ENCODE measurements around the gene DOCK2. TPM values are rescaled to one million over a fixed set of nuclear protein-coding genes. Genes with fewer than 3 reads are reported as not detected.
A peak's percentile ranks its signal among the peaks of the same experiment; 100 is the strongest.
"Not testable (repeated sequence)": the region's sequence is repeated elsewhere in the genome, so short reads cannot be mapped to it uniquely, and the experiment has no call there.

DOCK2 gene
- total RNA-seq, 1 donor from 2014 or later, result 6.3 TPM

GRCh38 chr5:169798906-169799660 lies 162.0 kb downstream of the DOCK2 start:
- DNase-seq (no peak), ATAC-seq (ENCODE audit: poor library complexity) (no peak)
- intact Hi-C loops (cut with DNase I), result no loop called here

GRCh38 chr5:169801324-169801777 lies 164.3 kb downstream of the DOCK2 start:
- ATAC-seq (ENCODE audit: poor library complexity) (no peak), DNase-seq (no peak)
- intact Hi-C loops (cut with DNase I), result no loop called here

GRCh38 chr5:169801781-169802180 lies 164.7 kb downstream of the DOCK2 start:
- ATAC-seq (ENCODE audit: poor library complexity), result no peak
- DNase-seq, result no peak
- intact Hi-C loops (cut with DNase I), result no loop called here

GRCh38 chr5:169803077-169803981 lies 166.3 kb downstream of the DOCK2 start:
- peak; percentile 59 for DNase-seq
- peak; percentile 89 for ATAC-seq (ENCODE audit: poor library complexity)
- intact Hi-C loops (cut with DNase I), result no loop called here

GRCh38 chr5:169804861-169805260 lies 167.8 kb downstream of the DOCK2 start:
- ATAC-seq (ENCODE audit: poor library complexity) (no peak), DNase-seq (no peak)
- intact Hi-C loops (cut with DNase I), result no loop called here

GRCh38 chr5:169805527-169805934 lies 168.5 kb downstream of the DOCK2 start:
- intact Hi-C loops (cut with DNase I), result no loop called here
- ATAC-seq (ENCODE audit: poor library complexity), result no peak
- no peak for DNase-seq

- intact Hi-C loops (cut with DNase I), result no loop called here
- no peak for ATAC-seq (ENCODE audit: poor library complexity)
Observed at GRCh38 chr5:169805937-169806700, 169.0 kb downstream of the DOCK2 start.

GRCh38 chr5:169808118-169808581 lies 171.1 kb downstream of the DOCK2 start:
- DNase-seq (no peak), ATAC-seq (ENCODE audit: poor library complexity) (no peak)
- intact Hi-C loops (cut with DNase I), result no loop called here

More at GRCh38 chr5:169805937-169806700, 169.0 kb downstream of the DOCK2 start:
- DNase-seq, result no peak

GRCh38 chr5:169808880-169809279 lies 171.8 kb downstream of the DOCK2 start:
- ATAC-seq (ENCODE audit: poor library complexity); DNase-seq; intact Hi-C loops (cut with DNase I): not testable (repeated sequence)

GRCh38 chr5:169809281-169809680 lies 172.2 kb downstream of the DOCK2 start:
- intact Hi-C loops (cut with DNase I), result no loop called here
- no peak for DNase-seq
- ATAC-seq (ENCODE audit: poor library complexity), result no peak

GRCh38 chr5:169810524-169810923 lies 173.4 kb downstream of the DOCK2 start:
- DNase-seq, result no peak
- intact Hi-C loops (cut with DNase I), result no loop called here
- ATAC-seq (ENCODE audit: poor library complexity), result no peak

- intact Hi-C loops (cut with DNase I), result no loop called here
- DNase-seq, result no peak
- ATAC-seq (ENCODE audit: poor library complexity), result no peak
Observed at GRCh38 chr5:169811023-169811422, 173.9 kb downstream of the DOCK2 start.

GRCh38 chr5:169811680-169812079 lies 174.6 kb downstream of the DOCK2 start:
- ATAC-seq (ENCODE audit: poor library complexity) (no peak), DNase-seq (no peak)
- intact Hi-C loops (cut with DNase I), result no loop called here

GRCh38 chr5:169812786-169813185 lies 175.7 kb downstream of the DOCK2 start:
- ATAC-seq (ENCODE audit: poor library complexity), result no peak

GRCh38 chr5:169814045-169814444 lies 177.0 kb downstream of the DOCK2 start:
- intact Hi-C loops (cut with DNase I), result no loop called here

More at GRCh38 chr5:169812786-169813185, 175.7 kb downstream of the DOCK2 start:
- intact Hi-C loops (cut with DNase I), result no loop called here
- DNase-seq, result no peak

GRCh38 chr5:169814522-169814921 lies 177.4 kb downstream of the DOCK2 start:
- ATAC-seq (ENCODE audit: poor library complexity) (no peak), DNase-seq (no peak)
- intact Hi-C loops (cut with DNase I), result no loop called here

More at GRCh38 chr5:169814045-169814444, 177.0 kb downstream of the DOCK2 start:
- DNase-seq (no peak), ATAC-seq (ENCODE audit: poor library complexity) (no peak)

- no peak for DNase-seq
- intact Hi-C loops (cut with DNase I), result no loop called here
- no peak for ATAC-seq (ENCODE audit: poor library complexity)
Observed at GRCh38 chr5:169817031-169817430, 180.0 kb downstream of the DOCK2 start.

GRCh38 chr5:169826618-169827017 lies 189.5 kb downstream of the DOCK2 start:
- intact Hi-C loops (cut with DNase I), result no loop called here
- no peak for DNase-seq
- no peak for ATAC-seq (ENCODE audit: poor library complexity)

- DNase-seq (no peak), ATAC-seq (ENCODE audit: poor library complexity) (peak; percentile 18)
- intact Hi-C loops (cut with DNase I), result no loop called here
Observed at GRCh38 chr5:169827769-169828168, 190.7 kb downstream of the DOCK2 start.

All from Right ventricle myocardium superior (tissue), 1 donor.